ENCODE results near the gene NOTCH2. TPM values are rescaled to one million over a fixed set of nuclear protein-coding genes. Genes with fewer than 3 reads are reported as not detected.
"Not testable (repeated sequence)": the region's sequence is repeated elsewhere in the genome, so short reads cannot be mapped to it uniquely, and the experiment has no call there.

The NOTCH2 gene
- total RNA-seq, 1 experiment from 2014 or later = 62.9 TPM

DNA sequence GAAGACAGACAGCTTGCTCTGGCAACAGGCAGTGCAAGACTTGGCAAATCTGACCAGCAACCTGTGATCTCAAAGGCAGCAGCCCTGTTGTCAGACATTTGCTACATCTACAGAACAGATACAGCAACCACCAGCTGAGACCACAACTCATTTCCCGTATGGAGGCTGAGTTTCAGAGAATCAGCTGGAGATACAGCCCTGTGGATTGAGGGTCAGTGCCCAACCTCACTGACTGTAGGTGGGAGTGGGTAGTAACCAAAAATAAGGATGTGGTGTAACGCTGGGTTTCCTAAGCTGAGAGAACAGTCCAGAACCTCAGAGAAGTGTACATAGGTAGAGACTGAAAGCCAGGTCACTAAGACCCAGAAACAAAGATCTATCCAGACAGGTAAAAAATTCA, 35.8 kb upstream of the NOTCH2 start:
- CTCF ChIA-PET; H2AFZ ChIP-seq (ENCODE audit: low read depth, low read length, poor library complexity, severe bottlenecking); intact Hi-C loops (cut with micrococcal nuclease); H3K9ac ChIP-seq (ENCODE audit: low read length); H3K36me3 ChIP-seq (ENCODE audit: control insufficient read depth in 1 of 2, insufficient read depth in 2 of 2, low read length in 2 of 2); H3K9me3 ChIP-seq (ENCODE audit: control insufficient read depth in 1 of 2, insufficient read depth in 1 of 2, low read depth in 1 of 2, low read length in 2 of 2); POLR2A ChIA-PET; H3K4me3 ChIP-seq (replicated peaks in 1 of 2; ENCODE audit: low read depth in 1 of 2, low read length in 2 of 2); H4K20me1 ChIP-seq (ENCODE audit: insufficient read depth); H3K27ac ChIP-seq (ENCODE audit: low read depth, low read length); ATAC-seq; BruUV-seq (replicated peaks); H3K4me1 ChIP-seq (ENCODE audit: control insufficient read depth in 1 of 2, insufficient read depth in 2 of 2, low read length in 2 of 2); DNase-seq (ENCODE audit: low read depth, low spot score); RAD21 ChIA-PET (ENCODE audit: low non-redundant PET in 1 of 2, low total read pairs in 2 of 2, uncharacterized antibody in 2 of 2, unreplicated experiment in 2 of 2); H3K27me3 ChIP-seq (ENCODE audit: insufficient read depth, low read length); H3K4me2 ChIP-seq (ENCODE audit: low read length); H3K9me2 ChIP-seq (ENCODE audit: insufficient read depth); H3K79me2 ChIP-seq (ENCODE audit: insufficient read depth, low read length): not testable (repeated sequence)

- BruUV-seq (replicated peaks); CTCF ChIA-PET: not testable (repeated sequence)
Observed at GRCh38 chr1:120103768-120104167, 34.3 kb upstream of the NOTCH2 start.

GRCh38 chr1:120101593-120101992, 32.1 kb upstream of the NOTCH2 start:
- H3K4me1 ChIP-seq (ENCODE audit: control insufficient read depth in 1 of 2, insufficient read depth in 2 of 2, low read length in 2 of 2); H4K20me1 ChIP-seq (ENCODE audit: insufficient read depth); H3K79me2 ChIP-seq (ENCODE audit: insufficient read depth, low read length); H3K4me3 ChIP-seq (replicated peaks in 1 of 2; ENCODE audit: low read depth in 1 of 2, low read length in 2 of 2); DNase-seq (ENCODE audit: low read depth, low spot score); ATAC-seq; H3K9ac ChIP-seq (ENCODE audit: low read length); CTCF ChIA-PET; H3K27ac ChIP-seq (ENCODE audit: low read depth, low read length); H3K9me2 ChIP-seq (ENCODE audit: insufficient read depth); POLR2A ChIA-PET; H3K27me3 ChIP-seq (ENCODE audit: insufficient read depth, low read length); intact Hi-C loops (cut with micrococcal nuclease); RAD21 ChIA-PET (ENCODE audit: low non-redundant PET in 1 of 2, low total read pairs in 2 of 2, uncharacterized antibody in 2 of 2, unreplicated experiment in 2 of 2); H3K4me2 ChIP-seq (ENCODE audit: low read length); H3K36me3 ChIP-seq (ENCODE audit: control insufficient read depth in 1 of 2, insufficient read depth in 2 of 2, low read length in 2 of 2); H3K9me3 ChIP-seq (ENCODE audit: control insufficient read depth in 1 of 2, insufficient read depth in 1 of 2, low read depth in 1 of 2, low read length in 2 of 2); BruUV-seq (replicated peaks); H2AFZ ChIP-seq (ENCODE audit: low read depth, low read length, poor library complexity, severe bottlenecking): not testable (repeated sequence)

More at GRCh38 chr1:120103768-120104167, 34.3 kb upstream of the NOTCH2 start:
- H3K9ac ChIP-seq (ENCODE audit: low read length); intact Hi-C loops (cut with micrococcal nuclease); DNase-seq (ENCODE audit: low read depth, low spot score); ATAC-seq; H3K9me2 ChIP-seq (ENCODE audit: insufficient read depth); H3K4me3 ChIP-seq (replicated peaks in 1 of 2; ENCODE audit: low read depth in 1 of 2, low read length in 2 of 2); H3K9me3 ChIP-seq (ENCODE audit: control insufficient read depth in 1 of 2, insufficient read depth in 1 of 2, low read depth in 1 of 2, low read length in 2 of 2); H3K36me3 ChIP-seq (ENCODE audit: control insufficient read depth in 1 of 2, insufficient read depth in 2 of 2, low read length in 2 of 2); H3K27me3 ChIP-seq (ENCODE audit: insufficient read depth, low read length); H3K4me2 ChIP-seq (ENCODE audit: low read length); H4K20me1 ChIP-seq (ENCODE audit: insufficient read depth); H3K4me1 ChIP-seq (ENCODE audit: control insufficient read depth in 1 of 2, insufficient read depth in 2 of 2, low read length in 2 of 2); H3K79me2 ChIP-seq (ENCODE audit: insufficient read depth, low read length); POLR2A ChIA-PET; H2AFZ ChIP-seq (ENCODE audit: low read depth, low read length, poor library complexity, severe bottlenecking); RAD21 ChIA-PET (ENCODE audit: low non-redundant PET in 1 of 2, low total read pairs in 2 of 2, uncharacterized antibody in 2 of 2, unreplicated experiment in 2 of 2); H3K27ac ChIP-seq (ENCODE audit: low read depth, low read length): not testable (repeated sequence)

- H2AFZ ChIP-seq (ENCODE audit: low read depth, low read length, poor library complexity, severe bottlenecking); CTCF ChIA-PET; H3K9me3 ChIP-seq (ENCODE audit: control insufficient read depth in 1 of 2, insufficient read depth in 1 of 2, low read depth in 1 of 2, low read length in 2 of 2); H3K9ac ChIP-seq (ENCODE audit: low read length); intact Hi-C loops (cut with micrococcal nuclease); ATAC-seq; H3K9me2 ChIP-seq (ENCODE audit: insufficient read depth); H3K79me2 ChIP-seq (ENCODE audit: insufficient read depth, low read length); H3K27ac ChIP-seq (ENCODE audit: low read depth, low read length); H3K4me3 ChIP-seq (replicated peaks in 1 of 2; ENCODE audit: low read depth in 1 of 2, low read length in 2 of 2); H4K20me1 ChIP-seq (ENCODE audit: insufficient read depth); H3K36me3 ChIP-seq (ENCODE audit: control insufficient read depth in 1 of 2, insufficient read depth in 2 of 2, low read length in 2 of 2); POLR2A ChIA-PET; BruUV-seq (replicated peaks); H3K4me2 ChIP-seq (ENCODE audit: low read length); H3K4me1 ChIP-seq (ENCODE audit: control insufficient read depth in 1 of 2, insufficient read depth in 2 of 2, low read length in 2 of 2); H3K27me3 ChIP-seq (ENCODE audit: insufficient read depth, low read length); RAD21 ChIA-PET (ENCODE audit: low non-redundant PET in 1 of 2, low total read pairs in 2 of 2, uncharacterized antibody in 2 of 2, unreplicated experiment in 2 of 2); DNase-seq (ENCODE audit: low read depth, low spot score): not testable (repeated sequence)
Observed at GRCh38 chr1:120100590-120100989, 31.1 kb upstream of the NOTCH2 start.

Data from HCT116 (cell line).